ENCODE data around the gene HDGF.

HDGF gene

GRCh38 chr1:156772728-156773497 is 21.4 kb upstream of the HDGF start:
- no peak for DNase-seq (ENCODE audit: extremely low spot score)
- no peak for TF ChIP-seq ELF4 (IDR thresholded peaks at IDR 0.05)
- TF ChIP-seq TARDBP (IDR thresholded peaks at IDR 0.05) = no peak
- no peak for TF ChIP-seq L3MBTL2 (conservative IDR thresholded peaks at IDR 0.05)
- no peak for TF ChIP-seq ZNF384 (IDR thresholded peaks at IDR 0.05)
- TF ChIP-seq FOXA1 (IDR thresholded peaks at IDR 0.05) = no peak
- no peak for TF ChIP-seq SUZ12 (IDR thresholded peaks at IDR 0.05)
- no peak for TF ChIP-seq FOXK2 (IDR thresholded peaks at IDR 0.05)
- TF ChIP-seq CTBP1 (IDR thresholded peaks at IDR 0.05; ENCODE audit: borderline replicate concordance) = no peak
- no peak for TF ChIP-seq PKNOX1 (IDR thresholded peaks at IDR 0.05)
- TF ChIP-seq BHLHE40 (IDR thresholded peaks at IDR 0.05; ENCODE audit: borderline replicate concordance) = no peak
- no peak for TF ChIP-seq HDGF (IDR thresholded peaks at IDR 0.05; ENCODE audit: borderline replicate concordance)
- TF ChIP-seq SP1 (IDR thresholded peaks at IDR 0.05) = no peak
- no peak for TF ChIP-seq FOXM1 (IDR thresholded peaks at IDR 0.05; ENCODE audit: borderline replicate concordance)
- no peak for TF ChIP-seq ARNT (IDR thresholded peaks at IDR 0.05)
- no peak for TF ChIP-seq NFRKB (IDR thresholded peaks at IDR 0.05)
- TF ChIP-seq LEF1 (IDR thresholded peaks at IDR 0.05; ENCODE audit: borderline replicate concordance) = no peak
- ChIA-PET POLR2A (interaction anchor here (0.6 to 7.7 kb wide), 4 partner anchors 21 to 149 kb away, joined by 3 to 92 read pairs (median 8); partner anchors contain the start of genes HDGF, ISG20L2, METTL25B and MRPL24), CTCF (interaction anchor here (0.6 to 1.6 kb wide), 7 partner anchors 22 to 155 kb away, joined by 3 to 9 read pairs (median 3); partner anchors contain the start of gene MRPL24)

GRCh38 chr1:156772222-156772621 is 20.7 kb upstream of the HDGF start:
- ChIA-PET POLR2A (interaction anchor here (0.6 to 7.7 kb wide), 4 partner anchors 21 to 148 kb away, joined by 3 to 92 read pairs (median 8); partner anchors contain the start of genes HDGF, ISG20L2, METTL25B and MRPL24), CTCF (interaction anchor here (0.7 to 1.6 kb wide), 6 partner anchors 31 to 146 kb away, joined by 3 to 9 read pairs (median 3); partner anchors contain the start of gene MRPL24)
- DNase-seq (ENCODE audit: extremely low spot score) = no peak
- TF ChIP-seq CTBP1 (IDR thresholded peaks at IDR 0.05; ENCODE audit: borderline replicate concordance) (no peak), L3MBTL2 (conservative IDR thresholded peaks at IDR 0.05) (no peak), SP1 (IDR thresholded peaks at IDR 0.05) (no peak), SUZ12 (IDR thresholded peaks at IDR 0.05) (no peak), PKNOX1 (IDR thresholded peaks at IDR 0.05) (no peak), BHLHE40 (IDR thresholded peaks at IDR 0.05; ENCODE audit: borderline replicate concordance) (no peak), TARDBP (IDR thresholded peaks at IDR 0.05) (no peak), ZNF384 (IDR thresholded peaks at IDR 0.05) (no peak), ARNT (IDR thresholded peaks at IDR 0.05) (no peak), LEF1 (IDR thresholded peaks at IDR 0.05; ENCODE audit: borderline replicate concordance) (no peak), NFRKB (IDR thresholded peaks at IDR 0.05) (no peak), FOXA1 (IDR thresholded peaks at IDR 0.05) (no peak), HDGF (IDR thresholded peaks at IDR 0.05; ENCODE audit: borderline replicate concordance) (no peak), FOXK2 (IDR thresholded peaks at IDR 0.05) (no peak)

- POLR2A ChIA-PET = interaction anchor here (1.1 to 7.7 kb wide), 7 partner anchors 17 to 115 kb away, joined by 3 to 123 read pairs (median 30); partner anchors contain the start of genes HDGF, ISG20L2, METTL25B and MRPL24
- CTCF ChIA-PET = interaction anchor here (1.2 kb wide), 1 partner anchor 43 kb away, joined by 5 read pairs; no protein-coding TSS in a partner anchor
- no peak for TF ChIP-seq HDGF (IDR thresholded peaks at IDR 0.05; ENCODE audit: borderline replicate concordance)
- DNase-seq (ENCODE audit: extremely low spot score) = no peak
Measured at GRCh38 chr1:156768610-156769295, 17.3 kb upstream of the HDGF start.

GRCh38 chr1:156767879-156768604 is 16.6 kb upstream of the HDGF start:
- no peak for DNase-seq (ENCODE audit: extremely low spot score)
- TF ChIP-seq TARDBP (IDR thresholded peaks at IDR 0.05) = no peak
- no peak for TF ChIP-seq FOXA1 (IDR thresholded peaks at IDR 0.05)
- no peak for TF ChIP-seq L3MBTL2 (conservative IDR thresholded peaks at IDR 0.05)
- no peak for TF ChIP-seq CTBP1 (IDR thresholded peaks at IDR 0.05; ENCODE audit: borderline replicate concordance)
- TF ChIP-seq ARNT (IDR thresholded peaks at IDR 0.05) = no peak
- no peak for TF ChIP-seq FOXK2 (IDR thresholded peaks at IDR 0.05)
- TF ChIP-seq NFRKB (IDR thresholded peaks at IDR 0.05) = no peak
- no peak for TF ChIP-seq PKNOX1 (IDR thresholded peaks at IDR 0.05)
- no peak for TF ChIP-seq ZNF384 (IDR thresholded peaks at IDR 0.05)
- no peak for TF ChIP-seq ELF4 (IDR thresholded peaks at IDR 0.05)
- TF ChIP-seq SP1 (IDR thresholded peaks at IDR 0.05) = no peak
- no peak for TF ChIP-seq SUZ12 (IDR thresholded peaks at IDR 0.05)
- no peak for TF ChIP-seq FOXM1 (IDR thresholded peaks at IDR 0.05; ENCODE audit: borderline replicate concordance)
- TF ChIP-seq LEF1 (IDR thresholded peaks at IDR 0.05; ENCODE audit: borderline replicate concordance) = no peak
- no peak for TF ChIP-seq HDGF (IDR thresholded peaks at IDR 0.05; ENCODE audit: borderline replicate concordance)
- no peak for TF ChIP-seq BHLHE40 (IDR thresholded peaks at IDR 0.05; ENCODE audit: borderline replicate concordance)
- CTCF ChIA-PET = interaction anchor here (1.2 to 2.6 kb wide), 3 partner anchors 41 to 79 kb away, joined by 5 to 22 read pairs (median 15); no protein-coding TSS in a partner anchor
- POLR2A ChIA-PET = interaction anchor here (1.0 to 7.7 kb wide), 12 partner anchors 13 to 176 kb away, joined by 3 to 123 read pairs (median 8); partner anchors contain the start of genes HDGF, ISG20L2, METTL25B and MRPL24
